DLD1 (cell line): ENCODE results near the gene RLN3.

ENCODE experiments used
- in situ Hi-C: cut with HindIII; loops from 2 replicates; pipeline ENCODE4 v1.10.0; 2017; ENCODE audit warnings: low sequenced_read_pairs

RLN3 gene

GRCh38 chr19:14027856-14028450, at the start of gene RLN3:
Gene RLN3 (plus strand): TSS chr19:14028148. CDS start chr19:14028205, 57 bp downstream.
- in situ Hi-C loops = no loop called here

GRCh38 chr19:13978351-13979243, 49.4 kb upstream of the RLN3 start:
- in situ Hi-C loops = no loop called here

GRCh38 chr19:13979244-13979615, 48.7 kb upstream of the RLN3 start:
- in situ Hi-C loops = no loop called here

- in situ Hi-C loops = no loop called here
Observed at GRCh38 chr19:13979686-13980085, 48.3 kb upstream of the RLN3 start.

- in situ Hi-C loops = no loop called here
Observed at GRCh38 chr19:13980340-13980739, 47.6 kb upstream of the RLN3 start.

GRCh38 chr19:13981021-13981420, 46.9 kb upstream of the RLN3 start:
- in situ Hi-C loops = no loop called here

GRCh38 chr19:13981467-13981866, 46.5 kb upstream of the RLN3 start:
- in situ Hi-C loops = no loop called here

GRCh38 chr19:13981988-13982501, 45.9 kb upstream of the RLN3 start:
- in situ Hi-C loops = no loop called here

GRCh38 chr19:13982773-13983172, 45.2 kb upstream of the RLN3 start:
- in situ Hi-C loops = no loop called here

- in situ Hi-C loops = no loop called here
Observed at GRCh38 chr19:13983213-13983889, 44.6 kb upstream of the RLN3 start.

- in situ Hi-C loops = no loop called here
Observed at GRCh38 chr19:13984186-13984585, 43.8 kb upstream of the RLN3 start.

- in situ Hi-C loops = no loop called here
Observed at GRCh38 chr19:13984875-13985741, 42.8 kb upstream of the RLN3 start.

- in situ Hi-C loops = no loop called here
Observed at GRCh38 chr19:13985771-13986347, 42.1 kb upstream of the RLN3 start.

- in situ Hi-C loops = no loop called here
Observed at GRCh38 chr19:13986348-13986904, 41.5 kb upstream of the RLN3 start.

- in situ Hi-C loops = no loop called here
Observed at GRCh38 chr19:13987101-13987890, 40.7 kb upstream of the RLN3 start.

GRCh38 chr19:13989487-13989886, 38.5 kb upstream of the RLN3 start:
- in situ Hi-C loops = no loop called here

- in situ Hi-C loops = no loop called here
Observed at GRCh38 chr19:13990085-13990484, 37.9 kb upstream of the RLN3 start.

- in situ Hi-C loops = no loop called here
Observed at GRCh38 chr19:13992025-13992424, 35.9 kb upstream of the RLN3 start.

GRCh38 chr19:13993590-13994300, 34.2 kb upstream of the RLN3 start:
- in situ Hi-C loops = no loop called here
